Measurements from ENCODE around the gene LBR.

DNA sequence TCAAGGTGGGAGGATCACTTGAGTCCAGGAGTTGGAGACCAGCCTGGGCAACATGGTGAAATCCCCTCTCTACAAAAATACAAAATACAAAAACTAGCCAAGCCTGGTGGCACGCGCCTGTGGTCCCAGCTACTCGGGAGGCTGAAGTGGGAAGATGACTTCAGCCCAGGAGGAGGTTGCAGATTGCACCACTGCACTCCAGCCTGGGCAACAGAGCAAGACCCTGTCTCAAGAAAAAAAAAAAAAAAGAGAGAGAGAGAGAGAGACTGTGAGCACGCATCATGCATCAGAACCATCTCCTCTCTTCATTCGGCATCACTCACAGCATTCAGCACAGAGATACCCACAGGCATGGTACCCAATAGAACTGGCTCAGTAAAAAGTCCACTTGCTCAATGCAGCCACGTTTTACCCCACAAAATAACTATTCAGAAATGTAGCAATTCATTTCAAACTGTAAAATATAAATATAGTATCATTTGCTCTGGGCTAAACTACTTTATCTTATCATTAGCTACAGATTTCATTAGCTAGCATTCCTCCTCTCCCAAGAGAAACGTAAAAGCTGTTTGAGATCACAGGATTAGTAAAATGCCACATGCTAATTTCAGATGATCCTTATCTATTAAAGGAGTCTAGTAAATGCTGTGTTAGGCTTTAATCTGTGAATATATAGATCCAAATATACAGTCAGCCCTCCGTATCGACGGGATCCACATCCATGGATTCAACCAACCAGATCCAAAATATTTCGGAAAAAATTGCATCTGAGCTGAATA is 11.7 kb downstream of the LBR start:
- TF ChIP-seq, protein P1, sequence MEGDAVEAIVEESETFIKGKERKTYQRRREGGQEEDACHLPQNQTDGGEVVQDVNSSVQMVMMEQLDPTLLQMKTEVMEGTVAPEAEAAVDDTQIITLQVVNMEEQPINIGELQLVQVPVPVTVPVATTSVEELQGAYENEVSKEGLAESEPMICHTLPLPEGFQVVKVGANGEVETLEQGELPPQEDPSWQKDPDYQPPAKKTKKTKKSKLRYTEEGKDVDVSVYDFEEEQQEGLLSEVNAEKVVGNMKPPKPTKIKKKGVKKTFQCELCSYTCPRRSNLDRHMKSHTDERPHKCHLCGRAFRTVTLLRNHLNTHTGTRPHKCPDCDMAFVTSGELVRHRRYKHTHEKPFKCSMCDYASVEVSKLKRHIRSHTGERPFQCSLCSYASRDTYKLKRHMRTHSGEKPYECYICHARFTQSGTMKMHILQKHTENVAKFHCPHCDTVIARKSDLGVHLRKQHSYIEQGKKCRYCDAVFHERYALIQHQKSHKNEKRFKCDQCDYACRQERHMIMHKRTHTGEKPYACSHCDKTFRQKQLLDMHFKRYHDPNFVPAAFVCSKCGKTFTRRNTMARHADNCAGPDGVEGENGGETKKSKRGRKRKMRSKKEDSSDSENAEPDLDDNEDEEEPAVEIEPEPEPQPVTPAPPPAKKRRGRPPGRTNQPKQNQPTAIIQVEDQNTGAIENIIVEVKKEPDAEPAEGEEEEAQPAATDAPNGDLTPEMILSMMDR (IDR thresholded peaks at IDR 0.05), result no peak
- no peak for TF ChIP-seq EP300 (IDR thresholded peaks at IDR 0.05)
